Iris pigment epithelial cell (primary cell): ENCODE data around the gene UPK1A.
A peak's percentile ranks its signal among the peaks of the same experiment; 100 is the strongest.

Experiments
- DNase-seq: peaks from one replicate; pipeline ENCODE4 v3.0.0-alpha.2; 2011; ENCODE audit warnings: low read depth

Gene UPK1A

DNA sequence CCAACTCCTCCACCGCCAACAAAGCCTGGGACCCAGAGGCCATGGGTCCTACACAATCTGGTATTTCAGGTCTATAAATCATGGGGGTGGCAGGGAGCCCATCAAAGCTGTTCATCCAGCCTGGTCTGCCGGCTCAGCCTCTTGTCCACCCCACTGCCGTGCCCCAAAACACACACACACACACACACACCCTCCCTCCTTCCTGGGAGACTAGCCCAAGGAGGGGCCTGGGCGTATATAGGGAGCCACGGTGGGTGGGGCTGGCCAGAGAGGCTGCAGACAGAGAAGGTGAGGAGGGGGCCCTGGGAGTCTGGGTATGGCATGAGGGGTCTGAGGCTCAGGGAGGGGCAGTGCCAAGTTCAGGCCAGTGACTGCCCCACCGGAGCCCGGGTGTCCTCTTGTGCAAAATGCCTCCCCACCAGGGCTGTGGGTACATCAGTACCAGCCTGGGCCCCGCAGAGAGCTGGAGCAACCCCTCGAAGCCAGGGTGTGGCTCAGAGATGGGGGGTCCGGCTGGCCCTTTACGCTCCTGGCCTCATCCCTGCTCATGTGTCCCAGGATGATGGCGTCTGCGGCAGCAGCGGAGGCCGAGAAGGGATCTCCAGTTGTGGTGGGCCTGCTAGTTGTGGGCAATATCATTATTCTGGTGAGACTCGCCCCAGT, at the start of gene UPK1A:
TSS of gene UPK1A (plus strand) at position 267 of the 663 bp plus-strand sequence. CDS start at position 563, 296 bp downstream.
- no peak for DNase-seq

DNA sequence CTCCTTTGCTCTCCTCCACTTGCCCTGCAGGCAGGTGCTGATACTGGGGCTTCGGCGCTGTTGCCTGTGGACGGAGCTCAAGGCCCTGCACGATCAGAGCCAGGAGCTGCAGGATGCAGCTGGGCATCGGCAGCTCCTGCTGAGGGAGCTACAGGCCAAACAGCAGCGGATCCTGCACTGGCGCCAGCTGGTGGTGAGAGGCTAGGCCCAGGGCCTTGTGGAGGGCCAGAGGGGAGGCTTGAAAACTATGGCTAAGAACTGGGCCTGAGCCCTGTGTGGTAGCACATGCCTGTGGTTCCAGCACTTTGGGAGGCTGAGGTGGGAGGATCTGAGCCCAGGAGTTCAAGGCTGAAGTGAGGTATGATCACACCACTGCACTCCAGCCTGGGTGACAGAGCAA, 47.5 kb upstream of the UPK1A start:
- DNase-seq, result no peak

GRCh38 chr19:35619290-35619923, 46.9 kb upstream of the UPK1A start:
- no peak for DNase-seq

- DNase-seq, result no peak
Measured at GRCh38 chr19:35620001-35620400, 46.3 kb upstream of the UPK1A start.

DNA sequence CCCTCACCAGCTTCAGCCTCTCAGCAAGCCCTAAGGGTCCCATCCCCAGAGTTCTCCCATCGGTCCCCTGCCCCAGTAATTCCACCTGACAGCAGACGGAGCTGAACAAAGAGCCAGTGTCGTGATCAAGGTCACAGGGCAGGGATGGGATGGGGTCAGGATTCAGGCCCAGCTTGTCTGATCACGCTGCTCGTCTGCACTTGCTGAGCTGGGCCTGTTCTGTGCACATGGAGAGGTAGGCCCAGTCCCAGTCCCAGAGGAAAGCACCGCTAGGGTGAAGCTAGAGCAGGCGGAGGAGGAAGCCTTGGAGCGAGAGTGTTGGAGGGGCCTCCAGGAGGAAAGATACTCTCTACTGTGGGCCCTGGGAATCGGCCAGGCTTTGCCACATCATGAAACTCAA, 44.6 kb upstream of the UPK1A start:
- DNase-seq, result no peak

GRCh38 chr19:35622750-35623149, 43.6 kb upstream of the UPK1A start:
- DNase-seq, result no peak

- DNase-seq, result no peak
Measured at GRCh38 chr19:35623327-35624010, 42.8 kb upstream of the UPK1A start.

DNA sequence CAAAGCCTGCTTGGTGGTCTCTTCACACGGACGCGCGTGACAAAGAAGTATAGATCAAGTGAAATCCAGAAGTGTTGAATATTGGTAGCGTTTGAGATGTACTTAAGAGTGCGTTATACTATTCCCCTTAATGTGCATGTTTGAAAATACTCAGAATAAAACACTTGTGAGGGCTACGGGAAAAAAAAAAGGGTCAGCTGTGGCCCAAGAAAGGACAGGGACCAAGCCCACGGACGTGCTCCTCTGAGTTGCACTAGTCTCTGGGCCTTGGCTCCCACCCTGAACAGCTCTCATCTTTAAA, 38.1 kb upstream of the UPK1A start:
- no peak for DNase-seq

GRCh38 chr19:35628565-35629331, 37.6 kb upstream of the UPK1A start, which contains the start of gene RBM42:
TSS of gene RBM42 (plus strand) at chr19:35629036. CDS start at chr19:35629154, 118 bp downstream.
- peak; percentile 99 for DNase-seq

DNA sequence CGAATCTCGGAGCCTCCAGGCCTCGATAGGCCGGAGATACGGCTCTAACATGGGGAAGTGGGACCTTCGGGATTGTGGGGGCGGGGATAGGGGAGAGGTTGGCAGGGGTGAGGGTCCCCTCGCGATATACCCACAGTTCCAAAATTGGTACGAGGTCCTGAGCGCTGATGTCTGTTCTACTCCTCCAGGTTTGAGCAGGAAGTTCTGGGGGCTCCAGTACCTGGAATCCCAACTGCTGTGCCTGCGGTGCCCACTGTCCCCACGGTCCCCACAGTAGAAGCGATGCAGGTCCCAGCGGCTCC, 37.0 kb upstream of the UPK1A start:
- no peak for DNase-seq

GRCh38 chr19:35633727-35634440, 32.4 kb upstream of the UPK1A start:
- no peak for DNase-seq

DNA sequence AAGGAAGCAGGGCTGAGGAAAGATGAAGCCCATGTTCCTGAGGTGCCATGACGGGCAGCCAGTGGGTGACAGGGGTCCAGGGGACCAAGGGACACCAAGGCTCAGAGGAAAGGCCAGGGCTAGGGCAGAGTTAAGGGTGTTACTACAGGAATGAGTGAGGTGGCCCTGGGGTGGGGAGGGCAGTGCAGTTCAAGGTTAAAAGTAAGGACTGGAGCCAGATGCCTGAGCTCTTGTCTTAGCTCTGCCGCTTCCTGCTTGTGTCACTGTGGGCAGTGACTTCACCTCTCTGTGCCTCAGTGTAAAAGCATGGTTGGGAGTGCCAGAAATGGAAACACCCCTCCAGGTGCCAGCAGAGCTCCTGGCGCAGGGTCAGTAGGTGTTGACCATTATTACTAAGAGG, 29.7 kb upstream of the UPK1A start:
- DNase-seq, result no peak

DNA sequence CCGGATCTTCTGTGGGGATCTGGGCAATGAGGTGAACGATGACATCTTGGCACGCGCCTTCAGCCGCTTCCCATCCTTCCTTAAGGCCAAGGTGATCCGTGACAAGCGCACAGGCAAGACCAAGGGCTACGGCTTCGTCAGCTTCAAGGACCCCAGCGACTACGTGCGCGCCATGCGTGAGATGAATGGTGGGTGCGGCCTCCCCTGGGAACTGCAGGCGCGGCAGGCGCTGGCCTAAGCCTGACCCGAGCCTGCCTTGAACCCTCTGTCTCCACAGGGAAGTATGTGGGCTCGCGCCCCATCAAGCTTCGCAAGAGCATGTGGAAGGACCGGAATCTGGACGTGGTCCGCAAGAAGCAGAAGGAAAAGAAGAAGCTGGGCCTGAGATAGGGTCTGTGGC, 29.2 kb upstream of the UPK1A start:
- no peak for DNase-seq

DNA sequence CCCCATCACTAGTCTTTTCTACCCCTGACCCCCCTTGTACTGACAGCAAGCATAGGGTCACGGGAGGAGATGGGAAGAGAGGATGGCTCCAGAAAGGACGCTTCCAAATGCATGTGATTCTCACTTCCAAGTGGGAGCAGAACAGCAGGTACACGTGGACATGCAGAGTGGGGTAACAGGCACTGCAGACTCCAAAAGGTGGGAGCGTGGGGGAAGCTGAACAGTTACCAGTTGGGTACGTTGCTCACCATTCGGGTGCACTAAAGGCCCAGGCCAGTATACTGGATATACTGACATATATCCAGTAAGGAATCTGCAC, 27.0 kb upstream of the UPK1A start:
- DNase-seq, result no peak

DNA sequence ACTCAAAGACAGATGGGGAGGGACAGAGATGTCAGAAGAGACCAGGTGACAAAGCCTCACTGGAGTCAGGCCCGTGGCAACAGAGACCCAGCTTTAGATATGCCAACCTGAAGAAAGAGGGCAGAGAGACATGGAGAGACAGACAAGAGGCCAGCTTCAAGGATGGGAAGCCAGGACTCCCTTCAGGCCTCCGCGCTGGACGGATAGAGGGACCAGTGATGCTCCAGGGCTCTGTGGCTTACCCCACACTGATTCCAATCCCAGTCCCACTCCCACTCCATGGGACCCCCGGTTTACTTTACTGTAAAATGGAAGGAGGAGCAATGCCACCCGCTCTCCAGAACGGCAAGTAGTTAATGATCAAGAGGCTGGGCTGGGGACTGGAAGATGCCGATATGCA, 26.5 kb upstream of the UPK1A start:
- DNase-seq, result no peak

- peak; percentile 71 for DNase-seq
Measured at GRCh38 chr19:35641515-35642151, 24.7 kb upstream of the UPK1A start, which contains the start of gene ETV2. TSS of gene ETV2 (plus strand) at chr19:35641745. CDS start at chr19:35642461, 716 bp downstream.

DNA sequence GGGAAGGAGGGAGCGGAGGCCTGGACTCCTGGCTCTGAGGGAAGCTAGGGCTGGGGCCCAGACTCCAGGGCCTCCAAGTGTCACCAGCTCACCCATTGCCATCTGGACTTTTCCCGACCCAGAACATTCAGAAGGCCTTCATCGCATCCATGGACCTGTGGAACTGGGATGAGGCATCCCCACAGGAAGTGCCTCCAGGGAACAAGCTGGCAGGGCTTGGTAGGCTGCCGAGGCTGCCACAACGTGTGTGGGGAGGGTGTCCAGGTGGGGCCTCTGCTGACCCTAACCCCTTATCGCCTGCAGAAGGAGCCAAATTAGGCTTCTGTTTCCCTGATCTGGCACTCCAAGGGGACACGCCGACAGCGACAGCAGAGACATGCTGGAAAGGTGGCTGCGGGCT, 24.0 kb upstream of the UPK1A start:
- DNase-seq, result no peak

GRCh38 chr19:35642798-35643254, 23.5 kb upstream of the UPK1A start:
- DNase-seq, result no peak

DNA sequence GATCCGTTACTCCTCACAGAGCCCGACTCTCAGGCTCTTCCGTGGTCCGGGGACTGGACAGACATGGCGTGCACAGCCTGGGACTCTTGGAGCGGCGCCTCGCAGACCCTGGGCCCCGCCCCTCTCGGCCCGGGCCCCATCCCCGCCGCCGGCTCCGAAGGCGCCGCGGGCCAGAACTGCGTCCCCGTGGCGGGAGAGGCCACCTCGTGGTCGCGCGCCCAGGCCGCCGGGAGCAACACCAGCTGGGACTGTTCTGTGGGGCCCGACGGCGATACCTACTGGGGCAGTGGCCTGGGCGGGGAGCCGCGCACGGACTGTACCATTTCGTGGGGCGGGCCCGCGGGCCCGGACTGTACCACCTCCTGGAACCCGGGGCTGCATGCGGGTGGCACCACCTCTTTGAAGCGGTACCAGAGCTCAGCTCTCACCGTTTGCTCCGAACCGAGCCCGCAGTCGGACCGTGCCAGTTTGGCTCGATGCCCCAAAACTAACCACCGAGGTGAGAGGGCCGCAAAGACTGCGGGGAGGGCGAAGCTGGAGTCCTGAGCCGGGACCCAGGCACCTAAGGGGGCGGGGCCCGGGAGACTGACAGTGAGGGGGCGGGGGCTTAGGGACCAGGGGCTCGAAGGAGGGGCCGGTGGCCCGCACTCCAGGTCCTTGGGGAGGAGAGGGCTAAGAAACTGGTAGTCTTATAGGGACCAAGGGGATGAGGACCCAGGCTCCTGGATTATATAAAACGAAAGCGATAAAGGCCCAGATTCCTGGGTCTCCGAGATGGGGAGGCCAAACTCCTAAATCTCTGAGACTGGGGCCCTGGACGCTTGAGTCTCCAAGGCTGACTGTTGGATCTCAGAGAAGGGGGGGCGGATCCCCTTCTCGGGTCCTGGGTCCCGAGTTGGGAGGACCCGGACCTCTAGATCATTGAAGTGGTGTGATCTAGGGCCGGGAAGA, 22.8 kb upstream of the UPK1A start:
- DNase-seq, result peak; percentile 76

GRCh38 chr19:35644206-35644986, 21.9 kb upstream of the UPK1A start:
- peak; percentile 97 for DNase-seq
